HepG2 (cell line): ENCODE results near the gene VPS25. TPM values are rescaled to one million over a fixed set of nuclear protein-coding genes. Genes with fewer than 3 reads are reported as not detected.
A peak's percentile ranks its signal among the peaks of the same experiment; 100 is the strongest.

Experiments used
- ARID2 ChIP-seq: sonication (generic); formaldehyde crosslinking; IDR thresholded peaks from 2 replicates; pipeline ENCODE4 v1.8.1; 2022; ENCODE audit warnings: mild to moderate bottlenecking, missing genetic modification reagents, borderline replicate concordance
- ATF6 ChIP-seq: sonication (generic); formaldehyde crosslinking; conservative IDR thresholded peaks from 2 replicates; pipeline ENCODE4 v1.4.0; 2020; ENCODE audit warnings: missing genetic modification reagents
- DMTF1 ChIP-seq: sonication (generic); formaldehyde crosslinking; IDR thresholded peaks from 2 replicates; pipeline ENCODE4 v1.4.0; 2020; ENCODE audit warnings: mild to moderate bottlenecking, missing genetic modification reagents
- JUN ChIP-seq: sonication (generic); formaldehyde crosslinking; IDR thresholded peaks from 2 replicates; pipeline ENCODE4 v1.4.0; 2020; ENCODE audit warnings: mild to moderate bottlenecking, missing genetic modification reagents
- PAXIP1 ChIP-seq: sonication (generic); formaldehyde crosslinking; conservative IDR thresholded peaks from 2 replicates; pipeline ENCODE4 v1.4.0; 2020; ENCODE audit warnings: mild to moderate bottlenecking, missing genetic modification reagents, moderate library complexity
- ZBTB25 ChIP-seq: IDR thresholded peaks from 2 replicates; pipeline ENCODE4 v1.6.1; 2018; ENCODE audit warnings: missing genetic modification reagents
- ZNF160 ChIP-seq: sonication (generic); formaldehyde crosslinking; IDR thresholded peaks from 2 replicates; pipeline ENCODE4 v1.8.0; 2022; ENCODE audit warnings: mild to moderate bottlenecking, inconsistent platforms, missing genetic modification reagents
- ZNF704 ChIP-seq: sonication (generic); formaldehyde crosslinking; IDR thresholded peaks from 2 replicates; pipeline ENCODE4 v1.8.1; 2023; ENCODE audit warnings: mild to moderate bottlenecking, inconsistent platforms, moderate library complexity, missing genetic modification reagents, borderline replicate concordance
- ZNF768 ChIP-seq: sonication (generic); formaldehyde crosslinking; IDR thresholded peaks from 2 replicates; pipeline ENCODE4 v1.4.0; 2020; ENCODE audit warnings: missing genetic modification reagents
- polyA plus RNA-seq, 8 experiments: library from polyadenylated mRNA; depleted of rRNA in 3 of 8; stranded (reverse) in 7 of 8; unstranded in 1 of 8; fragments of >200 nt; fragmentation: Illumina TruSeq in 4 of 8; extraction: Trizol in 4 of 8; gene quantifications; 2 replicates each; pipeline versions ENCODE4 v1.2.1 to v1.2.3, GENCODE V29; 2011 to 2016; ENCODE audit warnings: low read depth in 4 of 8, missing spikeins in 1 of 8, mixed read lengths in 1 of 8; ENCODE audit not compliant: insufficient read depth in 1 of 8
- total RNA-seq, 5 experiments: library from RNA; depleted of rRNA; stranded (reverse); fragments of >200 nt; fragmentation: Illumina TruSeq; extraction: Trizol; gene quantifications; 2 replicates each; pipeline ENCODE4 v1.2.3, GENCODE V29; 2016; ENCODE audit warnings: low read depth in 1 of 5

Gene VPS25
- total and polyA plus RNA-seq, 2 of the 13 experiments (the other 11 are each of a cell fraction or from before 2014, with no cell fraction given): 161 to 249 TPM

GRCh38 chr17:42803074-42803883, 30.0 kb downstream of the VPS25 start (continued):
- TF ChIP-seq ATF6: no peak
- TF ChIP-seq ZNF768 (CRISPR knock-in tag): no peak; the same call in 1 of the 2 replicates
- TF ChIP-seq ZNF704: no peak
- no peak for TF ChIP-seq JUN
- no peak for TF ChIP-seq ZNF160
- TF ChIP-seq ARID2: no peak
- peak; percentile 87 for TF ChIP-seq PAXIP1 (CRISPR knock-in tag)
- TF ChIP-seq DMTF1 (CRISPR knock-in tag): no peak
- TF ChIP-seq ZBTB25 (CRISPR knock-in tag): no peak
